ENCODE measurements around the gene PLA2G4F. TPM values are rescaled to one million over a fixed set of nuclear protein-coding genes. Genes with fewer than 3 reads are reported as not detected.

Gene PLA2G4F
- total RNA-seq, 2 experiments from 2014 or later, result not detected

DNA sequence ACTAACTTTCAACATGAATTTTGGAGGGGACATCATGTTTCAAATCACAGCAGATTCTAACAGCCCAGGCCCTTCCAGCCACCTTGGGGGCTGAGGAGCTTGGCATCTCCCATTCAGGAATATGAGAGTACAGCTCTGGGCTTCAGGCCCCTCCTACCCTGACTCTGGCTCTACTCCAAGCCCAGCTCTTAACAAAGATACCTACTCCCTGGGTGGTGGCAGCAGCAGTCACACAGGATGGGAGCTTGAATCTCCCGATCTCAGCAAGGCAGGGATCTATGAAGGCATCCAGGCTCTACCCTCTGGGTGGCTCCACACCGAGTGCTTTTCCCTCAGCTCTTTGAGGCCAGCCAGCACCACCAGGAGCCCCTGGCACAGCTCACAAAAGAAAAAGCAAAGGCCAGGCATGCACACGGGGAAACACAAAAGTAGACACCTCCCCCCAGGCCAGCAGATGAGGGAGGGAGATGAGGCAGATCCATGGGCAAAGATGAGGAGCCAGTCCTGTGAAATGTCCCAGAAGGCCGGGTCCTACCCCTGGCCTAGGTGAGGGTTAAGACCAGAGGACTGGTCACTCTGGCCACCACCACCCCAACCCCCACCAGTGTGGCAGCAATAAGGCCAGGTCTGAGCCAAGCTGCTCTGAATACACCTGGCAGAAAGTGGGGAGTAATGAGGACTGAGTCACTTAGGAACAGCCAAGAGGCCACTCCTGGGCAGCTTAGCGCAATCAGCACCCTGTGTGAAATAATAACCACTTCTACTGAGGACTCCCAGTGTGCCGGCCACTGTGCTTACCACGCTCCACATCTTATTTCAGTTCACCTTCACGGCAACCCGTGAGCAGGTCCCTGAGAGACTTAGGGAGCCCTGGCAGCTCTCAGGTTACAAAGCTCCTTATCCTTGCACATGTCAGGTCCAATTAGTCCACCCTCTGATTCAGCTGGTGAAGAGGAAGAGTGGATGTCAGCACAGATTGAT, 24.3 kb downstream of the PLA2G4F start:
- TF ChIP-seq, protein P1, sequence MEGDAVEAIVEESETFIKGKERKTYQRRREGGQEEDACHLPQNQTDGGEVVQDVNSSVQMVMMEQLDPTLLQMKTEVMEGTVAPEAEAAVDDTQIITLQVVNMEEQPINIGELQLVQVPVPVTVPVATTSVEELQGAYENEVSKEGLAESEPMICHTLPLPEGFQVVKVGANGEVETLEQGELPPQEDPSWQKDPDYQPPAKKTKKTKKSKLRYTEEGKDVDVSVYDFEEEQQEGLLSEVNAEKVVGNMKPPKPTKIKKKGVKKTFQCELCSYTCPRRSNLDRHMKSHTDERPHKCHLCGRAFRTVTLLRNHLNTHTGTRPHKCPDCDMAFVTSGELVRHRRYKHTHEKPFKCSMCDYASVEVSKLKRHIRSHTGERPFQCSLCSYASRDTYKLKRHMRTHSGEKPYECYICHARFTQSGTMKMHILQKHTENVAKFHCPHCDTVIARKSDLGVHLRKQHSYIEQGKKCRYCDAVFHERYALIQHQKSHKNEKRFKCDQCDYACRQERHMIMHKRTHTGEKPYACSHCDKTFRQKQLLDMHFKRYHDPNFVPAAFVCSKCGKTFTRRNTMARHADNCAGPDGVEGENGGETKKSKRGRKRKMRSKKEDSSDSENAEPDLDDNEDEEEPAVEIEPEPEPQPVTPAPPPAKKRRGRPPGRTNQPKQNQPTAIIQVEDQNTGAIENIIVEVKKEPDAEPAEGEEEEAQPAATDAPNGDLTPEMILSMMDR (conservative IDR thresholded peaks at IDR 0.05; ENCODE audit: low read length), result no peak
- no peak for TF ChIP-seq EZH2phosphoT487 (IDR thresholded peaks at IDR 0.05; ENCODE audit: borderline replicate concordance, low read depth, low read length)
- no TSS peak for BruUV-seq (replicated peaks)
- CTCF ChIA-PET (ENCODE audit: unreplicated experiment), result no interaction called here
- Histone ChIP-seq H3K36me3 (ENCODE audit: insufficient read depth, low read length) (no peaks in the 10 kb centered on the region), H3K9me3 (ENCODE audit: low read length) (no peaks in the 10 kb centered on the region), H3K4me2 (ENCODE audit: low read length) (no peak overlapping the region), H3K79me2 (ENCODE audit: insufficient read depth, low read depth, low read length) (no peaks in the 10 kb centered on the region), H3K4me3 (ENCODE audit: low read depth, low read length, poor library complexity, severe bottlenecking) (no peak overlapping the region), H2AFZ (ENCODE audit: low read length) (no peak overlapping the region), H3K4me1 (ENCODE audit: insufficient read depth, low read length, poor library complexity, severe bottlenecking) (no peaks in the 10 kb centered on the region), H3K27ac (ENCODE audit: low read depth, low read length, poor library complexity, severe bottlenecking) (no peak overlapping the region), H4K20me1 (ENCODE audit: insufficient read depth, low read length) (no peaks in the 10 kb centered on the region), H3K9me2 (ENCODE audit: insufficient read depth, low read length) (no peaks in the 10 kb centered on the region)
- POLR2A ChIA-PET, result interaction anchor here (1.8 kb wide), 1 partner anchor 13 kb away, joined by 4 read pairs; no protein-coding TSS in a partner anchor
- intact Hi-C loops (cut with micrococcal nuclease; ENCODE audit: unreplicated experiment), result loop anchor here (5.0 kb wide), 1 partner anchor 50 kb away; no protein-coding TSS in a partner anchor
- DNase-seq (ENCODE audit: low spot score), result no peak

DNA sequence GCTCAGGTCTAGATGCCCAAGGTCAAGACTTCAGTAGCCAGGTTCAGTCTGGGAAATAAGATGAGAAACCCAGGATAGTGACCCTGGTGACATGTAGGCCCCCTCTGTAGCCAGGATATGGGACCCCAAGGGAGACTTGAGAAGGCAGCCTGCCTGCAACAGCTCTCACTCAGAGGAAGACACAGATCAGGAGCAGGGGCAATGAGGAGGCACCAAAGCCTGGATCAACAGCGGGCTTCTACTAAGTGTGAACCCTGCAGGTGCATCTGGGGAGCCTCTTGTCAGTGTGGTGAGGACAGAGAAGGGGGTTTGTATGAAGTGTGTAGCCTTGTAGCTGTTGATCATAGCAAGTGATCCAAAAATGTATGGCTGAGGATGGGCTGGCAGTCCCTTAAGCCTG, 25.4 kb downstream of the PLA2G4F start:
- DNase-seq (ENCODE audit: low spot score), result no peak
- no peaks in the 10 kb centered on the region for H3K9me2 ChIP-seq (ENCODE audit: insufficient read depth, low read length)

More for the DNA sequence above, 25.4 kb downstream of the PLA2G4F start:
- Histone ChIP-seq H3K4me3 (ENCODE audit: low read depth, low read length, poor library complexity, severe bottlenecking) (no peak overlapping the region), H2AFZ (ENCODE audit: low read length) (no peak overlapping the region), H4K20me1 (ENCODE audit: insufficient read depth, low read length) (no peaks in the 10 kb centered on the region), H3K9me3 (ENCODE audit: low read length) (no peaks in the 10 kb centered on the region), H3K36me3 (ENCODE audit: insufficient read depth, low read length) (no peaks in the 10 kb centered on the region), H3K4me1 (ENCODE audit: insufficient read depth, low read length, poor library complexity, severe bottlenecking) (no peaks in the 10 kb centered on the region), H3K4me2 (ENCODE audit: low read length) (no peak overlapping the region), H3K79me2 (ENCODE audit: insufficient read depth, low read depth, low read length) (no peaks in the 10 kb centered on the region), H3K27ac (ENCODE audit: low read depth, low read length, poor library complexity, severe bottlenecking) (no peak overlapping the region)
- ChIA-PET CTCF (ENCODE audit: unreplicated experiment) (interaction anchor here (0.6 to 1.6 kb wide), 2 partner anchors 8 to 131 kb away, joined by 3 to 5 read pairs; no protein-coding TSS in a partner anchor), POLR2A (interaction anchor here (0.6 kb wide), 1 partner anchor 265 kb away, joined by 7 read pairs; no protein-coding TSS in a partner anchor)
- TF ChIP-seq, protein P1 (conservative IDR thresholded peaks at IDR 0.05; ENCODE audit: low read length), result no peak
- no peak for TF ChIP-seq EZH2phosphoT487 (IDR thresholded peaks at IDR 0.05; ENCODE audit: borderline replicate concordance, low read depth, low read length)
- intact Hi-C loops (cut with micrococcal nuclease; ENCODE audit: unreplicated experiment), result loop anchor here (5.0 kb wide), 1 partner anchor 49 kb away; no protein-coding TSS in a partner anchor
- no TSS peak for BruUV-seq (replicated peaks)

All from OCI-LY7 (cell line).